ENCODE measurements around the gene MPI.
"Not testable (repeated sequence)": the region's sequence is repeated elsewhere in the genome, so short reads cannot be mapped to it uniquely, and the experiment has no call there.

MPI gene

GRCh38 chr15:74893627-74894026, 3.8 kb downstream of the MPI start:
- no peak for DNase-seq

GRCh38 chr15:74894383-74894782, 4.5 kb downstream of the MPI start:
- DNase-seq: not testable (repeated sequence)

- no peak for DNase-seq
These were observed 6.0 kb downstream of the MPI start for GRCh38 chr15:74895830-74896229.

- DNase-seq: no peak
These were observed 6.5 kb downstream of the MPI start for GRCh38 chr15:74896316-74896715.

- DNase-seq: no peak
These were observed 7.5 kb downstream of the MPI start for GRCh38 chr15:74897300-74897701.

- peak; percentile 72 for DNase-seq
These were observed 11.8 kb downstream of the MPI start for GRCh38 chr15:74901612-74902063.

GRCh38 chr15:74902295-74903075, 12.6 kb downstream of the MPI start:
- no peak for DNase-seq

GRCh38 chr15:74903676-74904075, 13.8 kb downstream of the MPI start:
- DNase-seq: no peak

- no peak for DNase-seq
These were observed 14.5 kb downstream of the MPI start for GRCh38 chr15:74904190-74904805.

GRCh38 chr15:74906067-74906449, 16.2 kb downstream of the MPI start:
- peak; percentile 85 for DNase-seq

- peak; percentile 94 for DNase-seq
These were observed 16.8 kb downstream of the MPI start, which contains the start of gene FAM219B for GRCh38 chr15:74906450-74907162. Gene FAM219B, minus strand, starts transcription at chr15:74906851. Its CDS starts 51 bp downstream, at chr15:74906800.

GRCh38 chr15:74907163-74907870, 17.5 kb downstream of the MPI start:
- no peak for DNase-seq

GRCh38 chr15:74908635-74909034, 18.8 kb downstream of the MPI start:
- DNase-seq: no peak

- no peak for DNase-seq
These were observed 23.2 kb downstream of the MPI start for GRCh38 chr15:74913041-74913440.

GRCh38 chr15:74913799-74914198, 24.0 kb downstream of the MPI start:
- DNase-seq: not testable (repeated sequence)

- no peak for DNase-seq
These were observed 27.8 kb downstream of the MPI start for GRCh38 chr15:74917676-74918075.

GRCh38 chr15:74920456-74920855, 30.6 kb downstream of the MPI start:
- no peak for DNase-seq

- DNase-seq: no peak
These were observed 34.7 kb downstream of the MPI start for GRCh38 chr15:74924525-74924924.

GRCh38 chr15:74928771-74929198, 38.9 kb downstream of the MPI start:
- DNase-seq: no peak

GRCh38 chr15:74933573-74933972, 43.7 kb downstream of the MPI start:
- no peak for DNase-seq

- peak; percentile 57 for DNase-seq
These were observed 45.4 kb downstream of the MPI start for GRCh38 chr15:74935193-74935592.

- DNase-seq: peak; percentile 57
These were observed 47.4 kb downstream of the MPI start for GRCh38 chr15:74937272-74937589.
